Activated CD8-positive, alpha-beta T cell treated with anti-CD3 and anti-CD28 coated beads for 36 hours (primary cell): ENCODE results near the gene LSM11. TPM values are rescaled to one million over a fixed set of nuclear protein-coding genes. Genes with fewer than 3 reads are reported as not detected.
A peak's percentile ranks its signal among the peaks of the same experiment; 100 is the strongest.

ENCODE experiments used
- ATAC-seq: fragments of 200-7000 bp; cut with Tn5 transposase; one replicate; pipeline ENCODE4 v1.10.0; 2021; ENCODE audit warnings: mild to moderate bottlenecking, moderate library complexity
- CTCF ChIA-PET: fragments of 350-600 bp; sonication (Branson Sonifier 250); formaldehyde crosslinking; loops from one replicate; lab custom pipeline; 2021; ENCODE audit warnings: antibody characterized with exemption; lab: Charles Lee
- POLR2A ChIA-PET: fragments of 350-600 bp; sonication (Branson Sonifier 250); formaldehyde crosslinking; loops from one replicate; lab custom pipeline; 2021; ENCODE audit warnings: antibody characterized with exemption; lab: Charles Lee
- DNase-seq: peaks from one replicate; pipeline ENCODE4 v3.0.0-alpha.2; 2020
- H3K27ac Mint-ChIP-seq: one replicate; pipeline ENCODE4 v1.8.0; 2021; ENCODE audit warnings: mild to moderate bottlenecking, mixed read lengths
- H3K27me3 Mint-ChIP-seq: one replicate; pipeline ENCODE4 v1.8.0; 2021; ENCODE audit warnings: mixed read lengths
- H3K36me3 Mint-ChIP-seq: one replicate; pipeline ENCODE4 v1.8.0; 2021; ENCODE audit warnings: low read depth, mixed read lengths
- H3K4me1 Mint-ChIP-seq: one replicate; pipeline ENCODE4 v1.8.0; 2021; ENCODE audit warnings: low read depth, mixed read lengths
- H3K4me3 Mint-ChIP-seq: one replicate; pipeline ENCODE4 v1.8.0; 2021; ENCODE audit warnings: mild to moderate bottlenecking, moderate library complexity, mixed read lengths
- H3K9me3 Mint-ChIP-seq: one replicate; pipeline ENCODE4 v1.8.0; 2021; ENCODE audit warnings: mixed read lengths
- CTCF ChIP-seq: fragments of 200-600 bp; IDR thresholded peaks from one replicate; pipeline ENCODE4 v1.8.0; 2022; ENCODE audit warnings: antibody characterized with exemption, mild to moderate bottlenecking
- intact Hi-C: fragments of 100-400 bp; cut with micrococcal nuclease; formaldehyde crosslinking; loops from one replicate; pipeline ENCODE4 v1.10.0; 2022
- total RNA-seq, 2 experiments: library from RNA; stranded (reverse); gene quantifications; one replicate each; pipeline ENCODE4 v1.2.3, GENCODE V29; 2021

The LSM11 gene
- total RNA-seq, 2 experiments from 2014 or later: 7.0 to 7.3 TPM

GRCh38 chr5:157772127-157772526 is 28.6 kb downstream of the LSM11 start:
- ATAC-seq: no peak
- Mint-ChIP-seq H3K27me3 (no peaks in the 10 kb centered on the region), H3K4me3 (no peak overlapping the region), H3K36me3 (no peaks in the 10 kb centered on the region), H3K27ac (no peak overlapping the region), H3K9me3 (no peaks in the 10 kb centered on the region), H3K4me1 (peaks cover 2% of the 10 kb centered on the region)
- TF ChIP-seq CTCF: no peak
- ChIA-PET CTCF (interaction anchor here (3.8 kb wide), 1 partner anchor 10 kb away, joined by 20 read pairs; no protein-coding TSS in a partner anchor), POLR2A (no interaction called here)
- no peak for DNase-seq
- intact Hi-C loops: no loop called here

GRCh38 chr5:157778121-157778805 is 34.8 kb downstream of the LSM11 start:
- Mint-ChIP-seq H3K4me1 (no peaks in the 10 kb centered on the region), H3K27ac (no peak overlapping the region), H3K27me3 (no peaks in the 10 kb centered on the region), H3K36me3 (no peaks in the 10 kb centered on the region), H3K4me3 (no peak overlapping the region), H3K9me3 (no peaks in the 10 kb centered on the region)
- POLR2A ChIA-PET: no interaction called here
- DNase-seq (no peak), ATAC-seq (no peak)
- TF ChIP-seq CTCF: no peak
- CTCF ChIA-PET: interaction anchor here (1.2 kb wide), 1 partner anchor 216 kb away, joined by 3 read pairs; no protein-coding TSS in a partner anchor
- intact Hi-C loops: no loop called here

- Mint-ChIP-seq H3K4me1 (no peaks in the 10 kb centered on the region), H3K27ac (no peak overlapping the region), H3K27me3 (no peaks in the 10 kb centered on the region), H3K4me3 (no peak overlapping the region), H3K9me3 (no peaks in the 10 kb centered on the region), H3K36me3 (no peaks in the 10 kb centered on the region)
- POLR2A ChIA-PET: no interaction called here
- CTCF ChIA-PET: no interaction called here
- TF ChIP-seq CTCF: no peak
- no peak for ATAC-seq
- DNase-seq: no peak
- intact Hi-C loops: no loop called here
These were observed 35.7 kb downstream of the LSM11 start for GRCh38 chr5:157779221-157779620.

- Mint-ChIP-seq H3K36me3 (peaks cover 25% of the 10 kb centered on the region), H3K27me3 (no peaks in the 10 kb centered on the region), H3K27ac (no peak overlapping the region), H3K4me3 (no peak overlapping the region), H3K9me3 (no peaks in the 10 kb centered on the region), H3K4me1 (no peaks in the 10 kb centered on the region)
- ATAC-seq (no peak), DNase-seq (no peak)
- intact Hi-C loops: no loop called here
- TF ChIP-seq CTCF: no peak
- ChIA-PET CTCF (interaction anchor here (1.6 kb wide), 1 partner anchor 23 kb away, joined by 6 read pairs; no protein-coding TSS in a partner anchor), POLR2A (no interaction called here)
These were observed 42.3 kb downstream of the LSM11 start for GRCh38 chr5:157785801-157786200.

- peak overlapping the region; percentile 9 for H3K27ac Mint-ChIP-seq
- no peak for TF ChIP-seq CTCF
- H3K4me1 Mint-ChIP-seq: peaks cover 9% of the 10 kb centered on the region
- peak; percentile 5 for DNase-seq
- intact Hi-C loops: no loop called here
- ChIA-PET POLR2A (no interaction called here), CTCF (interaction anchor here (0.8 to 4.7 kb wide), 4 partner anchors 10 to 125 kb away, joined by 3 to 15 read pairs (median 4); no protein-coding TSS in a partner anchor)
- no peak overlapping the region for H3K4me3 Mint-ChIP-seq
- peaks cover 36% of the 10 kb centered on the region for H3K36me3 Mint-ChIP-seq
- no peaks in the 10 kb centered on the region for H3K27me3 Mint-ChIP-seq
- no peaks in the 10 kb centered on the region for H3K9me3 Mint-ChIP-seq
- peak; percentile 47 for ATAC-seq
These were observed 49.8 kb downstream of the LSM11 start for GRCh38 chr5:157793301-157793700.
